H9 (cell line): ENCODE results near the gene FAM3C. TPM values are rescaled to one million over a fixed set of nuclear protein-coding genes. Genes with fewer than 3 reads are reported as not detected.

ENCODE experiments used
- DNase-seq: peaks from one replicate; pipeline ENCODE4 v3.0.0-alpha.2; 2017
- H2AFZ ChIP-seq: one replicate; pipeline ENCODE4 v1.6.1; 2013; ENCODE audit warnings: mild to moderate bottlenecking, low read length, control low read depth, moderate library complexity
- H2AK5ac ChIP-seq: 2 replicates; pipeline ENCODE4 v1.6.1; 2013; ENCODE audit warnings: low read length, control low read depth, mixed read lengths; ENCODE audit not compliant: insufficient read length
- H2BK120ac ChIP-seq: one replicate; pipeline ENCODE4 v1.6.1; 2013; ENCODE audit warnings: low read depth, mild to moderate bottlenecking, low read length, control low read depth, inconsistent platforms; ENCODE audit not compliant: poor library complexity, severe bottlenecking
- H2BK12ac ChIP-seq: 2 replicates; pipeline ENCODE4 v1.6.1; 2013; ENCODE audit warnings: low read length, control low read depth, mixed read lengths, low read depth; ENCODE audit not compliant: insufficient read length
- H2BK15ac ChIP-seq: 2 replicates; pipeline ENCODE4 v1.6.1; 2013; ENCODE audit warnings: low read depth, low read length, control low read depth
- H2BK20ac ChIP-seq: one replicate; pipeline ENCODE4 v1.6.1; 2013; ENCODE audit warnings: low read depth, mild to moderate bottlenecking, low read length, control low read depth, inconsistent platforms; ENCODE audit not compliant: poor library complexity, severe bottlenecking
- H2BK5ac ChIP-seq: 2 replicates; pipeline ENCODE4 v1.6.1; 2013; ENCODE audit warnings: low read length, control low read depth, mixed read lengths; ENCODE audit not compliant: insufficient read length
- H3K14ac ChIP-seq: 2 replicates; pipeline ENCODE4 v1.6.1; 2013; ENCODE audit warnings: low read length, control low read depth; ENCODE audit not compliant: insufficient read depth
- H3K18ac ChIP-seq: 2 replicates; pipeline ENCODE4 v1.6.1; 2013; ENCODE audit warnings: low read depth, mild to moderate bottlenecking, mixed read lengths, low read length, control low read depth; ENCODE audit not compliant: insufficient read length
- H3K23ac ChIP-seq: 2 replicates; pipeline ENCODE4 v1.6.1; 2013; ENCODE audit warnings: low read length, control low read depth, mixed read lengths, low read depth; ENCODE audit not compliant: insufficient read length
- H3K23me2 ChIP-seq: 2 replicates; pipeline ENCODE4 v1.6.1; 2013; ENCODE audit warnings: low read depth, mild to moderate bottlenecking, mixed read lengths, low read length, control low read depth; ENCODE audit not compliant: insufficient read length, poor library complexity, severe bottlenecking
- H3K27ac ChIP-seq: 2 replicates; pipeline ENCODE4 v1.5.1; 2013; ENCODE audit warnings: low read length, control low read depth, mixed read lengths, low read depth; ENCODE audit not compliant: insufficient read length
- H3K27me3 ChIP-seq: 2 replicates; pipeline ENCODE4 v1.6.1; 2013; ENCODE audit warnings: low read length, control low read depth, inconsistent platforms; ENCODE audit not compliant: insufficient read depth
- H3K4ac ChIP-seq: 2 replicates; pipeline ENCODE4 v1.6.1; 2013; ENCODE audit warnings: low read depth, mild to moderate bottlenecking, control low read depth, inconsistent platforms, low read length, moderate library complexity
- H3K4me1 ChIP-seq: 2 replicates; pipeline ENCODE4 v1.6.1; 2013; ENCODE audit warnings: low read length, control low read depth, inconsistent platforms; ENCODE audit not compliant: insufficient read depth
- H3K4me2 ChIP-seq: 2 replicates; pipeline ENCODE4 v1.6.1; 2013; ENCODE audit warnings: low read length, control low read depth, mixed read lengths; ENCODE audit not compliant: insufficient read length, insufficient read depth
- H3K56ac ChIP-seq: 2 replicates; pipeline ENCODE4 v1.6.1; 2013; ENCODE audit warnings: low read depth, mild to moderate bottlenecking, mixed read lengths, low read length, control low read depth; ENCODE audit not compliant: insufficient read length
- H3K79me1 ChIP-seq: 2 replicates; pipeline ENCODE4 v1.6.1; 2013; ENCODE audit warnings: low read depth, mild to moderate bottlenecking, moderate library complexity, low read length, control low read depth, inconsistent platforms; ENCODE audit not compliant: insufficient read depth, poor library complexity, severe bottlenecking
- H3K79me2 ChIP-seq: 2 replicates; pipeline ENCODE4 v1.6.1; 2013; ENCODE audit warnings: low read length, control low read depth, inconsistent platforms; ENCODE audit not compliant: insufficient read depth
- H3K9ac ChIP-seq: 2 replicates; pipeline ENCODE4 v1.6.1; 2013; ENCODE audit warnings: low read length, control low read depth, mixed read lengths; ENCODE audit not compliant: insufficient read length; ENCODE audit errors: extremely low read depth
- H3K9me3 ChIP-seq: one replicate; pipeline ENCODE4 v1.6.1; 2013; ENCODE audit warnings: low read depth, low read length, inconsistent platforms; ENCODE audit not compliant: control insufficient read depth
- H3T11ph ChIP-seq: one replicate; pipeline ENCODE4 v1.6.1; 2013; ENCODE audit warnings: mild to moderate bottlenecking, low read length, control low read depth, inconsistent platforms
- H4K20me1 ChIP-seq: one replicate; pipeline ENCODE4 v1.6.1; 2013; ENCODE audit not compliant: control insufficient read depth, insufficient read length, insufficient read depth
- H4K5ac ChIP-seq: 2 replicates; pipeline ENCODE4 v1.6.1; 2013; ENCODE audit warnings: low read depth, mild to moderate bottlenecking, mixed read lengths, low read length, control low read depth; ENCODE audit not compliant: insufficient read length
- H4K8ac ChIP-seq: replicated peaks from 2 replicates; pipeline ENCODE4 v1.6.1; 2013; ENCODE audit warnings: low read length, control low read depth, mixed read lengths, low read depth; ENCODE audit not compliant: insufficient read length
- H4K91ac ChIP-seq: 2 replicates; pipeline ENCODE4 v1.6.1; 2013; ENCODE audit warnings: low read depth, mild to moderate bottlenecking, moderate library complexity, mixed read lengths, low read length, control low read depth; ENCODE audit not compliant: insufficient read length
- H3K27ac Mint-ChIP-seq, 3 experiments: 2 replicates in 2 of 3; 3 replicates in 1 of 3; pipeline ENCODE4 v1.8.0; 2020 to 2021; ENCODE audit warnings: mixed read lengths in 3 of 3, mild to moderate bottlenecking in 1 of 3, moderate library complexity in 1 of 3
- H3K27me3 Mint-ChIP-seq: 2 replicates; pipeline ENCODE4 v1.8.0; 2021; ENCODE audit warnings: low read depth, mild to moderate bottlenecking, moderate library complexity, mixed read lengths
- H3K36me3 Mint-ChIP-seq, 3 experiments: 2 replicates in 2 of 3; 3 replicates in 1 of 3; pipeline ENCODE4 v1.8.0; 2020 to 2021; ENCODE audit warnings: low read depth in 3 of 3, mixed read lengths in 3 of 3; ENCODE audit not compliant: insufficient read depth in 1 of 3
- H3K4me1 Mint-ChIP-seq, 2 experiments: 2 replicates each; pipeline ENCODE4 v1.8.0; 2020; ENCODE audit warnings: mixed read lengths in 2 of 2
- H3K4me3 Mint-ChIP-seq, 2 experiments: 2 replicates in 1 of 2; 3 replicates in 1 of 2; pipeline ENCODE4 v1.8.0; 2020 to 2021; ENCODE audit warnings: mild to moderate bottlenecking in 2 of 2, mixed read lengths in 2 of 2, moderate library complexity in 1 of 2
- H3K9me3 Mint-ChIP-seq, 2 experiments: 2 replicates in 1 of 2; 3 replicates in 1 of 2; pipeline ENCODE4 v1.8.0; 2020; ENCODE audit warnings: mild to moderate bottlenecking in 2 of 2, mixed read lengths in 2 of 2, moderate library complexity in 1 of 2
- WGBS: extraction: QIAGEN DNeasy Blood & Tissue Kit; methylation state at CpG from one replicate; pipeline ENCODE4 v1.1.7; 2013; ENCODE audit warnings: missing lambda C conversion rate, low lambda C conversion rate, mixed read lengths; ENCODE audit not compliant: insufficient read length; ENCODE audit errors: extremely low coverage; 5-methylcytosine and 5-hydroxymethylcytosine counted together
- total RNA-seq: library from RNA; stranded (reverse); gene quantifications from 2 replicates; pipeline ENCODE4 v1.2.1, GENCODE V29; 2021
- TF ChIP-seq, protein P1 (sequence below): fragments of 200-600 bp; sonication (generic); conservative IDR thresholded peaks from 3 replicates; pipeline ENCODE4 v1.8.0; 2021; ENCODE audit warnings: antibody characterized with exemption, mild to moderate bottlenecking

The FAM3C gene
- total RNA-seq, 1 experiment from 2014 or later, result 64.5 TPM

DNA sequence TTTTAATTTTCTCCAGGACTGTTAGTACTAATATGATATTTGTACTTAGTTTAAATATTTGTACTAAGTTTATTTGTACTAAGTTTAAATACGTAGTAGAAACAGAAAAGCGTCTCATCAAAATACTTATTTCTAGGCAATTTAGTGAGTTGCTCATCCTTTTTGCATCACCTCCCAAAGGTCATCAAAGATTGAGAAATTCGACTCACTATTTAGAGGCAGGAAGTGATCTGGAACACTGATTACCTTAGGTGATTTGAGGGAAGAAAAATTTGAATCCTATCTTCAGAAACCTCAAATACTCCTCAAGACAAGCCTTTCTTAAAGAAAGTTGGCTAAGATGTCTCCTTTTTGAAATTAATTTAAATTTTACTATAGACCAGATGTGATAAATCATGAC, 52.8 kb downstream of the FAM3C start:
- H3K4me1 Mint-ChIP-seq, result no peaks in the 10 kb centered on the region
- no peak overlapping the region for H4K91ac ChIP-seq
- H3K23me2 ChIP-seq, result no peaks in the 10 kb centered on the region
- H3K79me1 ChIP-seq, result no peaks in the 10 kb centered on the region
- no peaks in the 10 kb centered on the region for H3K9me3 ChIP-seq
- H2BK15ac ChIP-seq, result no peak overlapping the region
- no peak overlapping the region for H2AK5ac ChIP-seq
- no peak overlapping the region for H3K9ac ChIP-seq
- no peaks in the 10 kb centered on the region for H3K79me2 ChIP-seq
- no peak overlapping the region for H3K14ac ChIP-seq
- TF ChIP-seq, protein P1, sequence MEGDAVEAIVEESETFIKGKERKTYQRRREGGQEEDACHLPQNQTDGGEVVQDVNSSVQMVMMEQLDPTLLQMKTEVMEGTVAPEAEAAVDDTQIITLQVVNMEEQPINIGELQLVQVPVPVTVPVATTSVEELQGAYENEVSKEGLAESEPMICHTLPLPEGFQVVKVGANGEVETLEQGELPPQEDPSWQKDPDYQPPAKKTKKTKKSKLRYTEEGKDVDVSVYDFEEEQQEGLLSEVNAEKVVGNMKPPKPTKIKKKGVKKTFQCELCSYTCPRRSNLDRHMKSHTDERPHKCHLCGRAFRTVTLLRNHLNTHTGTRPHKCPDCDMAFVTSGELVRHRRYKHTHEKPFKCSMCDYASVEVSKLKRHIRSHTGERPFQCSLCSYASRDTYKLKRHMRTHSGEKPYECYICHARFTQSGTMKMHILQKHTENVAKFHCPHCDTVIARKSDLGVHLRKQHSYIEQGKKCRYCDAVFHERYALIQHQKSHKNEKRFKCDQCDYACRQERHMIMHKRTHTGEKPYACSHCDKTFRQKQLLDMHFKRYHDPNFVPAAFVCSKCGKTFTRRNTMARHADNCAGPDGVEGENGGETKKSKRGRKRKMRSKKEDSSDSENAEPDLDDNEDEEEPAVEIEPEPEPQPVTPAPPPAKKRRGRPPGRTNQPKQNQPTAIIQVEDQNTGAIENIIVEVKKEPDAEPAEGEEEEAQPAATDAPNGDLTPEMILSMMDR, result no peak
- H3K4me3 Mint-ChIP-seq, result no peak overlapping the region
- H4K5ac ChIP-seq, result no peak overlapping the region
- H3K23ac ChIP-seq, result no peak overlapping the region
- H2BK5ac ChIP-seq, result no peak overlapping the region
- H3K36me3 Mint-ChIP-seq, result peaks cover 3 to 13% (median 10%) of the 10 kb centered on the region in 3 experiments; a peak in 5 of 7 replicates
- no peak overlapping the region for H2AFZ ChIP-seq
- no peak overlapping the region for H2BK120ac ChIP-seq
- H3K27ac ChIP-seq, result no peak overlapping the region
- no peaks in the 10 kb centered on the region for H4K20me1 ChIP-seq
- H3K4me2 ChIP-seq, result no peak overlapping the region
- no peak overlapping the region for H3K56ac ChIP-seq
- no peak overlapping the region for H4K8ac ChIP-seq
- no peak overlapping the region for H3T11ph ChIP-seq
- H2BK12ac ChIP-seq, result no peak overlapping the region
- H3K27me3 ChIP-seq, result no peaks in the 10 kb centered on the region
- no peaks in the 10 kb centered on the region for H3K27me3 Mint-ChIP-seq
- no peak overlapping the region for H2BK20ac ChIP-seq
- H3K18ac ChIP-seq, result no peak overlapping the region
- no peak for DNase-seq
- H3K27ac Mint-ChIP-seq, result no peak overlapping the region
- no peaks in the 10 kb centered on the region for H3K9me3 Mint-ChIP-seq
- H3K4ac ChIP-seq, result no peak overlapping the region
- H3K4me1 ChIP-seq, result no peaks in the 10 kb centered on the region
- WGBS, result no CpG with 5 or more reads among the region's 3 CpGs
